Activated gamma-delta T cell treated with Interleukin-2 at 50 U/mL for 16 hours (primary cell): ENCODE results near the gene ABHD12.

Experiments
- DNase-seq: peaks from one replicate; pipeline ENCODE4 v3.0.0-alpha.2; 2020

ABHD12 gene

DNA sequence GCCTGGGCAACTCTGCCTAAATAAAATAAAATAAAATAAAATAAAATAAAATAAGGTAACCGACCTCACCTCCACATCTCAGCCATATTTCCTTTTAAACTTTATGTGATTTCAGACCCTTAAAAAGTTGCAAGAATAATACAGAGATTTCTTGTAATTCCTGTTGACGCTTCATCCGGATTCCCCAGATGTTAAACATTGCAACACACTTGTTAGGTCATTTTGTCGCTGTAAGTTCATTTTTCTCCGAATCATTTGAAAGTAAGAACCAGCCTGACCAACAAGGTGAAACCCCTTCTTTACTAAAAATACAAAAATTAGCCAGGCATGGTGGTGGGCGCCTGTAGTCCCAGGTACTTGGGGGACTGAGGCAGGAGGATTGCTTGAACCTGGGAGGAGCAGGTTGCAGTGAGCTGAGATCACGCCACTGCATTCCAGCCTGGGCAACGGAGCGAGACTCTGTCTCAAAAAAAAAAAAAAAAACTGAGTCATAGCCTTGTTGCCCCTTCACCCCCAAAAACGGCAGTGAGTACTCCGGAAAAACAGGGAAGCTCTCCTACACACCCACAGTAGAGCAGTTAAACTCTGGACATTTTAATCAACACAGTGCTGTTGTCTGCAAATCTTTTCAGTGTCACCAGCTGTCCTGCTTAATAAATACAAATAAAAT, 136.9 kb downstream of the ABHD12 start:
- DNase-seq: no peak

DNA sequence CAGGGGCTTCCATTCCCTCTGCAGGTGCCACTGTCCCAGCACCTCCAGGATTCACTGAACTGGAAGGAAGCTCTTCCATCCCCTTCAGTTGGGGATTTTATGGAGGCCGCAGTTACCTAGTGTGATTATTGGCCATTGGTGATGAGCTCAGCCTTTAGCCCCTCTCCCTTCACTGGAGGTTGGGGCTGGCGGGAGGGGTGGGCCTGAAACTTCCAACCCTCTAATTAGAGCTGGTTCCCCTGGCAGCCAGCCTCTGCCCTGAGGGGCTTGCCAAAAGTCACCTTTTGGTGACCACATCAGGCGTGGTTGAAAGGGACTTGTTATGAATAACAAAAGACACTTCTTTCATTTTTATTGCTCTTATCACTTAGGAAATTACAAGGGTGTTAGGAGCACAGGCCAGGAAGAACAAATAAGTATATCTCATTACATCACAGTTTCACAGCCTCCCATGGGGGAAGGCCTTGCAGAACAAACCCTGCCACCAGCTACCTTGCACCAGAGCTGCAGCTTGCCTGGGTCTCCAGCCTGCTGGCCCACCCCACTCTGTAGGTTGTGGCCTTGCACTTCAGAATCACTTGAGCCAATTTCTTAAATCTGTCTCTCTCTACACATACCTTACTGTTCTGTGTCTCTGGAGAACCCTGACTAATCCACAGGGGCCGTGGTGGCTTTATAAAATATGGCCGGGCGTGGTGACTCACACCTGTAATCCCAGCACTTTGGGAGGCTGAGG, 137.8 kb downstream of the ABHD12 start:
- DNase-seq: no peak

DNA sequence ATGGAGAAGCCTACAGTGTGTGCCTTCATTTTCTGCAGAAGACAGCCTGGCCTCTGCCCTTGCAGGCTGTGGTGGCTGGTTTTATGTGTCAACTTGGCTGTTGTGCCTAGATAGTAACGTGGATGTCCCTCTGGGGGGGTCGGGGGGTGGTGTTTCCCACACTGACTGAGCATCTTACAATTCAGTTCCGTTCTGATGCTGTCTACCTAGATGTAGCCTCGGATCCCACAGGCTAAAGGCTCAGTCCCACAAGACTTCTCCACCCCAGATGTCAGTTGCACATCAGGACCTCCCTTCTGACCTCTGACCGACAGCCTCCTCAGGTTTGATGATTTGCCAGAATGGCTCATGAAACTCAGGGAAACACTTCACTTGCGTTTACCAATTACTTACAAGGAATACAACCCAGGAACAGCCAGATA, 138.4 kb downstream of the ABHD12 start:
- DNase-seq: no peak

DNA sequence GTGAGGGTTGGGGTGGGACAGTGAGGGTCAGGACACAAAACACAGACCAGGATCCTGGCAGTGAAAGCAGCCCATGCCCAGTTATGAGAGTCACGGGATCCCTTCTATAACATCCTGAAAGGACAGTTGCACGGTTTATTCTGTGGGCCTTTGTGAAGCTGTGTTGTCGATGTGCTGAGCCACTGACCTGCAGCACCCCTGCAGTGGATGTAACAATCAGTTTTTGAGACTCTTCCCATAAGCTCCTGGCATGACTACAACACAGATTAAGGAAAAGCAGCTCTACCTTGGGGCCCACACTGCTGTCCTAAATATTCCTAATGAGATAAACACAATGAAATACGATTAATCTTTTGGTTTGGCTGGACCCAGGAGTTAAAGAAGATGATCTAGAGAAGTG, 139.1 kb downstream of the ABHD12 start:
- no peak for DNase-seq

DNA sequence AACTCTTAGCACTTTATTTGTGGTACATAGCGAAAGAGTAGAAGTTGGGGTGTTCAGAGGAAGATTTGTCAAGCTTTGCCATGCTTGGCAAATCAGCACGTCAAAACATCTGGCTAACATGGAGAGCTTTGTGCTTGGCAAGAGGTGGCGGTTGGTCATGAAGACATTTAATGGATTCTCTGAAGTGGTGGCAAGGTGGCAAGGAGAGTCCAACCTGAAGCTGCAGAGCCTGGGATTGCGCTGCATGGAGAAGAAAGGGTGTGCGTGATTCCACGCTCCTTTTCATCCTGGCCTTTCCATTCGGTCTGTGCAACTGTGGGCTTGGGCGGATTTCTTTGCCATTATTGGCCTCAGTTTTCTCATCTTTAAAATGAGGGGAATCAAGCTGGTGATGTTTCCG, 139.6 kb downstream of the ABHD12 start:
- no peak for DNase-seq

DNA sequence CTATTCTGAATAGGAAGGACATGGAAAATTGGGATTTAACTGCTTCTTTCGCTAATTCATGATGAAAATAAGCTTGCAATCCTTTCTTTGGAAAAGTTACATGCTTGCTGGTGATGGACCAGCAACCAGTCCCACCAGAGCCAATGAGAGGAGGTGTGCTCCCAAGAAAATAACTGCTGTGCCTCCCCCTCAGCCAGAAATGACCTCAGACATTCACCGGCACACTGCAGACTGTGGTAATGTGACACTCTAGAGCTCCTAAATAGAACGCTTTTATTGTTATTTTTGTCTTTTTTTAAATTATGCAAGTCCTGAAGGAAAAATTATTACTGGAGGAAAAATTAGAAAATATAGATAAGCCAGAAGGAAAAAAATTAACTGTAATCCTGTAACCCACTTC, 140.1 kb downstream of the ABHD12 start:
- no peak for DNase-seq
